ENCODE measurements around the gene ITGA8.

DNA sequence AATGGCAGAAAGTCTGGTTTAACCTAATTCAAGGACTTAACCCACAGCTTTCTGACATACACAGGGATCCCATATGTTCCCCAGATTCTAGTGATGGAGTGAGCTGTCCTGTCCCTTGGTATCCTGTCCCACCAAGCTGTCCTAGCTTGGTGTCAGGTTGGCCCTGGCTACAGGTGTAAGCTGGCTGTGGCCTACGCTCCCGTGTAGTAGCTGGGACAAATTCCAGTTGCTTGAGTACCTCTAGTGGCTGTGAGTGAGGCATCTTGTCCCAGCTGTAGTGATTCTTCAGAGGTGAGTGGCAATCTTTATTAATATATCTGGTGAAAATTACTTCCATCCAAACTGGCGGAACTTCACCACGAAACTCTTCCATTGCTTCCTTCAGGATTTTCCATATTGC lies 243.4 kb downstream of the ITGA8 start:
- TF ChIP-seq POLR2A (IDR thresholded peaks at IDR 0.05; ENCODE audit: borderline replicate concordance, extremely low read depth, insufficient read depth, insufficient read length): no peak
- no peak for TF ChIP-seq RAD21 (IDR thresholded peaks at IDR 0.05; ENCODE audit: low read depth)
- no peak for TF ChIP-seq ZNF274 (IDR thresholded peaks at IDR 0.05; ENCODE audit: low read depth, low read length)
